ENCODE measurements around the gene RTN4R. TPM values are rescaled to one million over a fixed set of nuclear protein-coding genes. Genes with fewer than 3 reads are reported as not detected.
A peak's percentile ranks its signal among the peaks of the same experiment; 100 is the strongest.

Gene RTN4R
- total and polyA plus RNA-seq, 9 of the 15 experiments (the other 6 are each of a cell fraction or from before 2014, with no cell fraction given) = 0.04 to 2.8 (median 1.4) TPM; not detected in 3

GRCh38 chr22:20243537-20244249 lies 24.4 kb downstream of the RTN4R start (continued):
- TF ChIP-seq ZZZ3 (IDR thresholded peaks at IDR 0.05) (no peak), MTA2 (IDR thresholded peaks at IDR 0.05; ENCODE audit: low read depth) (no peak), ZNF785 (CRISPR knock-in tag; IDR thresholded peaks at IDR 0.05) (no peak), SNIP1 (IDR thresholded peaks at IDR 0.05; ENCODE audit: low read depth) (no peak), ZBTB34 (CRISPR knock-in tag; IDR thresholded peaks at IDR 0.05) (no peak), ZBTB17 (CRISPR knock-in tag; IDR thresholded peaks at IDR 0.05) (peak; percentile 52; the same call in 1 of the 2 replicates), CBX5 (IDR thresholded peaks at IDR 0.05; ENCODE audit: borderline replicate concordance, low read depth) (no peak), ZNF143 (CRISPR knock-in tag; IDR thresholded peaks at IDR 0.05) (no peak), TRIM25 (IDR thresholded peaks at IDR 0.05; ENCODE audit: borderline replicate concordance) (no peak), THRB (CRISPR knock-in tag; conservative IDR thresholded peaks at IDR 0.05) (peak; percentile 77), SETDB1 (IDR thresholded peaks at IDR 0.05; ENCODE audit: low read length) (no peak), POU5F1 (IDR thresholded peaks at IDR 0.05; ENCODE audit: borderline replicate concordance, low read depth, low read length, partially characterized antibody) (no peak), ZNF253 (CRISPR knock-in tag; conservative IDR thresholded peaks at IDR 0.05) (no peak), RCOR1 (IDR thresholded peaks at IDR 0.05; ENCODE audit: borderline replicate concordance in 1 of 2, low read depth in 2 of 2, low read length in 2 of 2) (peak in 1 of 2 experiments; percentile 38; a peak in 1 of 4 replicates), THAP7 (CRISPR knock-in tag; IDR thresholded peaks at IDR 0.05) (0 out of 2 replicates have a peak, but pooled peaks have one; percentile 14), MEIS2 (IDR thresholded peaks at IDR 0.05; ENCODE audit: partially characterized antibody) (no peak), HOMEZ (CRISPR knock-in tag; IDR thresholded peaks at IDR 0.05) (no peak)

Data from K562 (cell line).